Stimulated activated CD8-positive, alpha-beta memory T cell treated with anti-CD3 and anti-CD28 coated beads, Interleukin-4, amount 100 ng/mL, for 48 hours (primary cell): Measurements from ENCODE around the gene HSF5.
A peak's percentile ranks its signal among the peaks of the same experiment; 100 is the strongest.
"Not testable (repeated sequence)": the region's sequence is repeated elsewhere in the genome, so short reads cannot be mapped to it uniquely, and the experiment has no call there.

Experiments used
- DNase-seq: peaks from one replicate; pipeline ENCODE4 v3.0.0-alpha.2; 2020

HSF5 gene

DNA sequence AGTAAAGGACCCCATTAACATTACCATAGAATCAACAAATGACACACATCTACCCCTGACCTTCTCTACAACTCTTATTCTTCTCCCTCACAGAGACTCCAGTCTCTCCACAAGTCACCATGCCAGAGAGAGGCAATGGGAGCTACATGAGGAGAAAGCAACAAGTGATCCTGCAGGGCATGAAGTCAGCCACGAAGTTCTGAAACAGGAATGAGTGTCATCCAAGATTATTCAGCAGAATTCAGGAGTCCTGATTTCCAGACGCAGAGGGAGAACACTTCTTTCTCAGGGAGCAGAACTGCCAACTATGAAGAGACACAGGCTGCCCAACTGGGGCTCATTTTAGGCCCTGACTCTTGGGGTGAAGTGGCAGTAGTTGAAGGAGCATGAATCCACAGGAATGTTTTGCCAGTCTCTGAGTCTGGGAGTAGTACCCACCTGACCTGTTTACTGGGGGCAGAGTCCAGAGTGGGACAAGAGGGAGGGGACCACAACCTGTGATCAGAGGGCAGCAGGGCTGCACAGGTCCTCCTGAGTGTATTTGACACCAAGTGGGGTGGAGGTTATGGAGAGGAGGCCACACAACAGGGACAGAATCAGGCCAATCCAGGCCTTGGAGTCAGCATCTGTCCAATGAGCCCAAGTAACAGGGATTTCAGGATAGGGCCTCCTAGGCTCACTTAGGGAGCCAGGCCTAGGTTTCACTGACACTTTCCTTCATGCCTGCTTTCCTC lies 28.6 kb upstream of the HSF5 start:
- DNase-seq: no peak

DNA sequence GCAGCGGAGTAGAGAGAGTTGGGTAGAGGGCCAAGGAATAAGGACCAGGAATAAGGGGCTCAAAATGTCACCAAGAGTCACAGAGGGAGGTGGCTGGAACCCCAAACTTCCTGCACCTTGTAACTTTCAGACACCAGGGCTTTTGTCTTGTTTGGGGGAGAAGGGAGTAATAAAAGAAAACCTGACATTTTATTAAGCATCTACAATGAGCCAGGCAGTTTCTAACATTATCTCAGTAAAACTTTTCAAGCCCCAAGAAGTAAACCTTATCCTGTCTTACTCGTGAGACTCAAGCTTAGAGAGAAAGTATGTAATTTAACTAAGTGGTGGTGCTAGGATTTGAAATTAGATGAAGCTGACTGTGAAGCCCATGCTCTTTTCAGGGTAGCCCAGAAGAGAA lies 27.1 kb upstream of the HSF5 start:
- DNase-seq: no peak

DNA sequence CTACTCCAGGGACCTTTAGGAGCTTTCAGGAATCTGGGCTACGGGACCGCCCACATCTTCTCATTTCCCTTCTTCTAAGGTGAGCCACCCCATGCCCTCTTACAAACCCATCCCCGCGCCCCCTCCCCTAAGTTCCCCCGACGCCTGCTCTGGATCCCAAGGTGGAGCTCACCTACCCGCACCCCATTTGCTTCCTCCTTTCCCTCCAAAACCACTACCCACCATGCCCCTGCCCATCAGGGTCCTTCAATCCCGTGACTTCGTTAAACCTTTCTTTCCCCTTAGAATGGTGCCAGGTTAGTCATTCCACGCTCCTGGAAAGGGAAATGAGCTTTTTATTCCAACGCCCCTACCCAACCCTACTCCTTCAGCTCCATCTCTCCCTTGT lies 26.6 kb upstream of the HSF5 start:
- DNase-seq: no peak

DNA sequence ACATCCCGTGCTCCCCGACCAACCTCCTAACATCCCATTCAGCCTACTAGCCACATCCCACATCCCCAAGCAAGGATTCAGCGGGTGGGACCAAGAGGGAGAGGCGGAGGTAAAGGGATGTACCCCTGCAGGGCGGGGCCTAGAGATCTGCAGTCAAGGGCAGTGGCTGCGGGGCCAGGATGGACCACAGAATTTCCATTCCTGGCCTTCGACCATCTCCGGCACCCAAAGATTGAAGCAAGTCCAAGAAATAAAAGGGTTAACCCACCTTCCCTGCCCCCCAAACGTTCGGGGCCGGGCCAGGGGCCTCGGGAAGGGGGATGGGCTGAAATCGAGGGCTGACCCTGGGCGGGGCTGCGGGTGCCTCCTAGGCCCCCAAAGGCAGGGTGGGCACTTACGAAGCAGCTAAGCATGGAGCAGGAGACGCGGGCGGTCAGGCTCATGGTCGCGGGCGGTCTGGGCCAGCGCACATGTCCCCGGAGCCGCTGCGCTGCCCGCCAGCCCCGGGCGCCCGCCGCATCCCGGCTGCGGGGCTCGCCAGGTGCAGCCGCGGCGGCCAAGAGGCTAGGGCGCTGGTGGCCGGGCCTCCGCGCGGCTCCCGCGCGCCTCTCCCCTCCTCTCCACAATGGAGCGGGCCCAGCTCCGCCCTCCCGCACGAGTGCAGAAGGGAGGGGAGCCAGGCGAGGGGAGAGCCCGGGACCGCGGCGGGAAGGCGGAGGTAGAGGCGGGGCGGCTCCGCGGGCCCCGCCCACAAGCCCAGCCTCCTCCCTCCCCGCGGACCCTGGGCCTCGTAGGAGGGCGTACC lies 26.0 kb upstream of the HSF5 start, which contains the start of gene MTMR4:
MTMR4 (minus strand) TSS at position 674 of the 805 bp plus-strand sequence; CDS start at position 443, 231 bp downstream.
- DNase-seq: peak; percentile 84

DNA sequence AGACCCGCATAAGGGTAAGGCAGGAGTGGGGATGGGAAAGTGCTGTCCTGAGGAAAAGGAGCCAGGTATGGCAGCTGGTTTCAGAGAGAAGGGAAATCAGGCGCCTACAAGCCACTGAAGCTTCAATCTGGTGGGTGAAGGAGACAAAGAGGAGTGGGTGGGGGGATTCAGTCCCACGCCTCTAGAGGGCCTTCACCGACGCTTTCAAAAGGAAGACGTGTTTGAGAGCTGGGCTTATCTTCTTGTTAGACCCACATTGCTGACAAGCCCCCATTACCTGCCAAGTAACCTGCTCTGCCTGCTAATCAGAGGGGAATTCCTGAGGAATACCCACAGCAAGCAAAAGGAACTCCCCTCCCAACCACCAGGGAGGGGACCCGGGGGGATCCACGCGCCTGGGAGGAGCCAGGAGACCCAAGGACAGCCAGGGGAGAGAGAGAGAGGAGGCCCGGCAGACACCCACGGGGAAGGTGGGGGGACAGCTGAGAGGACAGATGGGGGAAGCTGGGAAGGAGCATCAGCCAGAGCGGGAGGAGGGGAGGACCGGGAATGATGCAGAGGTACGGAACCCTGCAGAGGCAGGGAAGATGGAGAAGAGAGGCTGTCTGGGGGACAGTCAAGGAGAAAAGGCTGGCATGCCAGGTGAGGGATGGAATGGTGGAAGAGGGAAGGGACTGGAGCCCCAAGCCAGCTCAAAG lies 25.2 kb upstream of the HSF5 start:
- peak; percentile 45 for DNase-seq

DNA sequence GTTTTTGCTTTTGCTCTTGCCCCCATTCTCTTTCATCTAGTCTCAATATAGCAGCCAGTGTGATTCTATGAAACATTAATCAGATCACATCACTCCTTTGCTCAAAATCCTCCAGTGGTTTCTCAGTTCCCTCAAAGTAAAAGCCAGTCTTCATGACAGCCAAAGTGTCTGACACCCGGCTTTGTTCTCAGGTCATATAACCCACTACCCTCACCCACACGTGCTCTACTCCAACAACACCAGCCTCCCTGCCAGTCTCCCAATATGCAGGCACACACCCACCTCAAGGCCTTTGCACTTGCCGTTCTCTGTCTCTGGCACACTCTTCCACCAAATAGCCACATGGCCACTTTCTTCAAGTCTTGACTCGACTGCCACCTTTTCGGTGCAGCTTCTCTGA lies 21.9 kb upstream of the HSF5 start:
- DNase-seq: no peak

DNA sequence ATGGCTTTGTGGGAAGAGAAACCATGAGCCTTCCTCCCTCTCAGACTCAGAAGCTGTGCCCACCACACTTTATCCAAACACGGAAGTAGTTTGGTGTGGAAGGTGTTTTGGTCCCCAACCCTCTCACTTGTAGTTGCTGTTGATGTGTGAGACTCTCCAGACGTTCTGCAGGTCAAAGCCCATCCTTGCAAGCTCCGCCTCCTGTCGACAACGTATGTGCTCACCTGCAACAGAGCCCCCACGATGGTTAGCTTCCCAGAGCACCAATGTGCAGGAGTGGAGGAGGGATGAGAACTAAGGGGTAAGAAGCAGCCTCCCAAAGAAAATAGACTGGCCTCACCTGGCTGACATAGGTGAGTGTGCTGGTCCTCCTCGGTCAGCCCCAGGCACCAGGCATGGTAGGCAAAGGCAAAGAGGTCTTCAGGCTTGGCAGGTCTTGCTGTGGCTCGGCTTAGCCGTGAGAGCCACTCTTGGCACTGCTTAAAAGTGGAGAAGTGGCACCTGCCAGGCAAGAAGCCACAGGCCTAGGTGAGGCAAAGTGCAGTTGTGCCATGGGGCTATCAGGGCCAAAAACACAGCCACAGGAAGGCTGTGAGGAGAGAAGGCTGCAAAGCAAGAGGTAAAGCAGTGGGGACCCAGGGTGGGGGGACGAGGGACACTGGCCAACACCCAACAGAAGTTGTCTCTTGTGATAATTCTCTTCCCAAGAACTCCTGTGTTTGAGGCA lies 20.3 kb upstream of the HSF5 start:
- no peak for DNase-seq

DNA sequence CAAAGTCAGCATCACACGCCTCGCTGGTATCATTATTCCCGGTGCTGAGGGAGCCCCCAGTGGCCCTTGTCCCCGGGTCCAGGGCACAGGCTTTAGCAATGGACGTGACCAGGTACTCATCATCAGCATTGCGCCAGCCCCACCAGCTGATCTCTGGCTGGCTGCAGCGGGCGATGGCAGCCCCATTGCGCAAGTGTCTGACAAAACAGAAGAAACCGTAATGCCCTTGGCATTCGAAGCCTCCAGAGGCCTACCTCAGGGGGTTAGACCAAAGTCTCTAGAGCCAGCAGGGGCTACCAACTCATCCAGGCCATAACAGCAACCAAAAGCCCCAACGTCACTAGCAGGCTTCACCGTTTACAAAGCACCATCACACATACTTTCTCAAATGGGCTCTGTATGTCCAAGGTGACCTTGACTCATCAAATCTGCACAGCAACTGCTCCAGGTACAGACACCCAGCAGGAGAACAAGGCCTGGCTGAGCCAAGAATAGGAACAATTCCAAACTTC lies 19.0 kb upstream of the HSF5 start:
- DNase-seq: no peak

DNA sequence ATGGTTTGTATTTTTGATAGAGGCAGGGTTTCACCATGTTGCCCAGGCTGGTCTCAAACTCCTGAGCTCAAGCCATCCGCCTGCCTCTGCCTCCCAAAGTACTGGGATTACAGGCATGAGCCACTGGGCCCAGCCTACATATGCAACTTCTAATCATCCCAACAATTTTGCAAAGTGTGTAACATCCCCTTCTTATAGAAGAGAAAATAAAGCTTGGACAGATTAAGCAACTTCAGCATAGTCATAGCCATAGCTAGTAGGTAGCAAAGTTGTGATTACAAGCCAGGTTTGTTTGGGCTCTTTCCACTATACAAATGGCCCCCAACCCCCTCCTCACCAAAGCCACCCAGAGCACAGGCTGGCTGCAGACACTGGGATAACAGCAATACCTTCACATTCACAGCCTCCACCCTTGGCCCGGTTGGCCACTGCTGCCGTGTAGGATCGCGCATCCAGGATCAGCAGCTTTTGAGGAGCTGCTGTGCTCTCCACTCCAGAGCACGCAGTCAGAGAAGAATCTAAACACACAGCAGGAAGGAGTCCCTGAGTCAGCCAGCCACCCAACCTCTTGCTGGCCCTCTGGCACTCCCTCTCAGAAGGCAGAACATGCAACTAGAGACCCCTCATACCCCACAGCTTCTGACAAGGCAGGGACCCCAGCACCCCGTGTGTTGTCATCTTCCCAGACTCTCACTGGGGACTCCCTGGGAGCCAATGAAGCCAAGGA lies 18.3 kb upstream of the HSF5 start:
- DNase-seq: no peak

DNA sequence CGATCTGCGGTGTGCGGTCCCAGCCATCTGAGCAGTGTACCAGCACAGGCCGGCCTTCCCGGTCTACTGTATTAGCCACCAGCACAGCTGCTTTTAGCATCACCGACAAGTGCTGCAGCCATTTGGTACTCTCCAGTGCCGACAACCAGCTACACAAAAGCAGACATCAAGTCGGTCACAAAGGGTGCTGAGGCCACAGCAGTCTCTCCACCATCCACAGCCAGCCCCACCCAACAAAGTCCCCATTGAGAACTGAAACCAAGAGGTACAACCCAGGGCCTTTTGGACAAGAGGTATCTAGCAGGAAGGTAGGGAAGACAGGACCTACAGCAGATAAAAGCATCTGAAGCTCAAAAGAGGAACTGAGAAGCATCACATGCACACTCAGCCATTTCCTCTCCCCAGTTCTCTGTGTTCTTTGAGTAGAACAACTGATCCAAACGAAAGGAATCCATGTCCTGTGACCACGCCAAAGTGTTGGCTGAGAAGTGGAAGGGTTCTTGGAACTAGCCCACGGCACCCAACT lies 16.7 kb upstream of the HSF5 start:
- no peak for DNase-seq

DNA sequence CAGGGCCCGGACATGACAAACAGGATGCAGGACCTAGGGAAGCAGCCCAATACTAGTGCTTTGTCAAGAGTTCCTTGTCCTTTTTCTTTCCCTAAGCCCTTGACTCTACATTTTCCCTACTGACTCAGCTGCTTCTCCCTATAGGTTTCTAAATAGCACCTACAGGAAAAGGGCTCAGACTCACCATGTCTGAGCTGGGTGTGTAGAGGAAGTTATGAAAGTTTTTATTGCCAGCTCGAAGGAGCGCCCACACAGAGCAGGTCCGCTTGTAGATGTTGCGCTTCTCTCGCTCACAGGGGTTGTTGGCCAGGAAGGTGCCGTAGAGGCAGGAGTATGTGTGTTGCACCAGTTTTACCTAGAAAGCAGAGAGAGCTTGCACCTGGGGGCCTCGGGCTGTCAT lies 15.7 kb upstream of the HSF5 start:
- DNase-seq: no peak

DNA sequence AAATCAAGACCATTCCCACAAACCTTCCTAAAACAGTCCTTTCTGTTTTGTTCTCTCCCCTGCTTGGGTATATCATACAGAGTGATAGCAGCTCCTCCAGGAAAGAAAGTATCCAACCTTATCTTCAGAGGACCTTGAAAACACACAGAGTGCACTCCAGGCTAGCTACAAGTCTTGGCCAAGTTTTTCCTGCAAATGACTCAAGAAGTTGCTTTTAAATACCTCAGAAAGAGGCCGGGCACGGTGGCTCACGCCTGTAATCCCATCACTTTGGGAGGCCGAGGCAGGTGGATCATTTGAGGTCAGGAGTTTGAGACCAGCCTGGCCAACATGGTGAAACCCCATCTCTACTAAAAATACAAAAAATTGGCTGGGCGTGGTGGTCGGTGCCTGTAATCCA lies 14.9 kb upstream of the HSF5 start:
- DNase-seq: not testable (repeated sequence)

DNA sequence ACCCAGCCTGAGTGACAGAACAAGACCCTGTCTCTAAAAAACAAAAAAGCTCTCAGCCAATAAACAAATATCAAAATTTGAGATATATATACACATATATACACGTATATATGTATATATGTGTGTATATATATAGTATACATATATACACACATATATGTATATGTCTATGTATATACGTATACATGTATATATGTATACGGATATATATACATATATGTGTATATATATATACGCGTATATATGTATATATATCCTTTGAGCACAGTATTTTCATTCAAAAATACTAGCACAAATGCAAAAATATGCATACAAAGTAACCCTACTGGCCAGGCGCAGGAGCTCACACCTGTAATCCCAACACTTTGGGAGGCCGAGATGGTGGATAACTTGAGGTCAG lies 13.2 kb upstream of the HSF5 start:
- no peak for DNase-seq

DNA sequence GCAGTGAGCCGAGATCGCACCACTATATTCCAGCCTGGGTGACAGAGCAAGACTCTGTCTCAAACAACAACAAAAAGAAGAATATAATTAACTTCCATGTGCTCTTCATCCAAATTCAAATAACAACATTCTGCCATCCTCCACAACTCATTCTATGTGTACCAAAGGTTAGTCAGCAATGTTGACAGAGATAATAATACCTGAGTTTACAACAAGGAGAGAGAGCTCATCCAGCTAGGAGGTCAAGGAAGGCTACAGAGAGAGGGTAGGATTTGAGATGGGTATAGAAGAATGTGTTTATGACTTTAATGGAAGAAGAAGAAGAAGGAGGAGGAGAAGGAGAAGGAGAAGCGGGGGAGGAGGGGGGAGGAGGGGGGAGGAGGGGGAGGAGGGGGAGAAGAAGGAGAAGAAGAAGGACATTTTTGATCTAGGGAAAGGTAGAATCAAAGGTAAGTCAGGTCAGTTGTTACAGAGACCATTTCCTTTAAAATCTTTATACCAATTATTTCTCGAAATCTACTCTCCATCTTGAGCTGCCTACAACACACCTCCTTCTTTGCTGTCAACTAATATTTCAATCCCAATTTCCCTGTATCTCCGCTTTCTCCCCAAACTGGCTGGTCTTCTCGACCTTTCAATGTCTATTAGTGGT lies 10.1 kb upstream of the HSF5 start:
- no peak for DNase-seq

DNA sequence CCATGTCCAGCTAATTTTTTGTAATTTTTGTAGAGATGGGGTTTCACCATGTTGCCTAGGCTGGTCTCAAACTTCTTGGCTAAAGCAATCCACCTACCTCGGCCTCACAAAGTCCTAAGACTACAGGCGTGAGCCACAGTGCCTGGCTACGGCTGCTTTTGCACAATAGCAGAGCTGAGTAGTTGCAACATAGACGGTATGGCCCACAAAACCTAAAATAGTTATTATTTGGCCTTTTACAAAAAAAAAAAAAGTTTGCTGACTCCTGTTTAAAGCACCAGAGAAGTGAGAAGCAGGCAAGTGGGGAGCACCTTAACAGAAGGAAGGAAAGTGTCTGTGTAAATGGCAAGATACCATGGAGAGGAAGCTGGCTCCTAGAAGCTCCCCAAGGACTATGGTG lies 5.3 kb upstream of the HSF5 start:
- no peak for DNase-seq

DNA sequence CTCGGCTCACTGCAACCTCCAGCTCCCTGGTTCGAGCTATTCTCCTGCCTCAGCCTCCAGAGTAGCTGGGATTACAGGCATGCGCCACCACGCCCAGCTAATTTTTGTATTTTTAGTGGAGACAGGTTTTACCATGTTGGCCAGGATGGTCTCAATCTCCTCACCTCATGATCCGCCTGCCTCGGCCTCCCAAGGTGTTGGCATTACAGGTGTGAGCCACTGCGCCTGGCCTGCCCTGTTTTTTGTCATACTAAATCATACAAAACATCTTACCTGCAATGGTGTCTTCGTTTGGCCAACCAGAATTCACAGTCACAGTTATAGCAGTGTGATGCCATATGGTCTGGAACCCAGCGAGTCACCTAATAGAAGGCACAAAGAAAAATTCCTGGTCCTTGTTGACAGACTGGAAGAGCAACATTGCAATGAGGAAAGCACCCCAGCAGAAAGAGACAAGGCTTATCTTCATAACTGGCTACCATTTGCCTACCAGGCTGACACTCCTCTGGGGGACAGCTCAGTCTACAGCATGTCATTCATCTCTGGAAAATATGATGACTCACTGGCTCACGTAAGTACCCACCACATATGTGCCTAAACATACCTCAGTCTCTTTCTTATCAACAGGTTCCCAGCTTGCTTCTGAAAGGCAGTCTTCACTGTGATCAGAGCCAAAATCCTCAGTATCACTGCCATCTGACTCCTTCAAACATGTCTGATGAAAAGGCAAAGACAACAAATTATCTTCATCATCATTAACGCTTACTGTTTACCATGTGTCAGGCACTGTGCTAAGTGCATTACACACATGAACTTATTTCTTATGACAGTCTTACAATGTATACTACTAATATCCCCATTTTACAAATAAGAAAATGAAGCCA lies 4.3 kb upstream of the HSF5 start:
- no peak for DNase-seq

DNA sequence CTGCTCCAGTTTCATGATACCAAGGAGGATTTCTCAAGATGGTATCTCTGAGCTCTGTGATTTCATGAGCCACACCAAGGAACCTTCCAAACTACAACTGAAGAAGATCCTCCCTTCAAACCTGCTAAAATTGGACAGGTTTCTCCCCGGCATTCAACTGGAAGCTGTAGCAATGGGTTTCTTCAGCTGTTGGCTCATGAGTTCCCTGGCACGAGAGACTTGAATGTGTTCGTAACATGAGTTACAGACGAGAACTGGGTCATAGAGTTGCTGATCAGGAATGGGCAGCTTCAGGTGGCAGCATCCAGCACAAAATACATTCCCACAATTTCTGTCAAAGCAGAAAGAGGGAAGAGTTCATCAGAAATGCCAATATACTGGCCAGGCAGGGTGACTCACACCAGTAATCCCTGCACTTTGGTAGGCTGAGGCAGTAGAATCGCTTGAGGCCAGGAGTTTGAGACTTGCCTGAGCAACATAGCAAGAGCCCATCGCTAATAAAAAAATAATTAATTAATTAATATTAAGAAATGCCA lies 3.4 kb upstream of the HSF5 start:
- no peak for DNase-seq

DNA sequence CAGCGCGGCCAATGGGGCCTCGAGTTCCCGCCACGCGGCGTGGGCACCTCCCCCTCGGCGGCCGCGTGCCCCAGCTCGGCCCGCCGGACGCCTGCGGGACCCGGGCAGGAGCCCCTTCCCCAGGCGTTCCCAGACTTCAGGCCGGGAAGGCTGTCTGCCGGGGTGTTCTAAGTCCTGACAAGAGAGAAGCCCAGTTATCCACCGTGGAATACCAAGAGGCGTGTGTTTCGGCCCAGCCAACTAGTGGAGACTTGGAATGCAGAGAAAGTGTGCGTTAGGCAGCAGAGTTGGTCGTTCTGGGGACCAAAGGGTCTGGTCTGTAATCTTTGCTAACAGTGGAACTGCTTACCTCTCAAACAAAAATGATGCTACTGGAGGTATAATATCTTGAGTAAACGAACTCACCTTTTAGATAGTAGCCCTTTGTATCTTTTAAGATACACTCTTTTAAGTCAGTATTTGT lies 251 bp upstream of the HSF5 start:
- DNase-seq: no peak

DNA sequence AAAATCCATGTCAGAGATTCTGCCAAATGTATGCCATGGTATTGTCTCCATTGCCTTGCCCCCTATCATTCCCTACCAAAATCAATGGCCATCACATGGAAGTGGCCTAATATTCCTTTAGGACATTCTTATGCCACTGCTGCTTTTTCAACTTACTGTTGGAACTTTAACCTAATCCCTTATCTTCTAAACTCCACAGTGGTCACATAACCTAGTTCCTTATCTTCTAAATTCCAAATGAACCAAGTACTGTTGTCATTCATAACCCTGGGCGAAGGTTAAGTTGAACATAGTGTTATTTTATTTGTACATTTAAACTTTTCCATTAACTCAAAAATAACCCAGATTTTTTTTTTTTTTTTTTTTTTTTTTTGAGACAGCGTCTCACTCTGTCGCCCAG lies 3.6 kb downstream of the HSF5 start:
- no peak for DNase-seq

DNA sequence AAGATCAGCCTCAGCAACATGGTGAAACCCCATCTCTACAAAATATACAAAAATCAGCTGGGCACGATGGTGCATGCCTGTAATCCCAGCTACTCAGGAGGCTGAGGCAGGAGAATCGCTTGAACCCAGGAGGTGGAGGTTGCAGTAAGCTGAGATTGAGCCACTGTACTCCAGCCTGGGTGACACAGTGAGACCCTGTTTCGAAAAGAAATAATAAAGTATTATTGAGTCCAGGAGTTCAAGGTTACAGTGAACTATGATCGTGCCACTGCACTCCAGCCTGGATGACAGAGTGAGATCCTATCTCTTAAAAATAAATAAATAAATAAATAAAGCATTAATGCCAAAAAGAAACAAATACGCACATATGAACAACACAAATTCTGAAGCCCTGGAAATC lies 6.4 kb downstream of the HSF5 start:
- not testable (repeated sequence) for DNase-seq
